Common myeloid progenitor, CD34-positive (primary cell): ENCODE results near the gene TCF19. TPM values are rescaled to one million over a fixed set of nuclear protein-coding genes. Genes with fewer than 3 reads are reported as not detected.

ENCODE experiments used
- CTCF ChIA-PET: fragments of 350-600 bp; sonication (Branson Sonifier 250); formaldehyde crosslinking; loops from one replicate; lab custom pipeline; 2021; ENCODE audit warnings: antibody characterized with exemption; lab: Charles Lee
- POLR2A ChIA-PET: fragments of 350-600 bp; sonication (Branson Sonifier 250); formaldehyde crosslinking; loops from one replicate; lab custom pipeline; 2021; ENCODE audit warnings: antibody characterized with exemption; lab: Charles Lee
- DNase-seq, 3 donors: peaks; one replicate each; pipeline versions ENCODE4 v3.0.0 to v3.0.0-alpha.2; 2013
- H3K27ac ChIP-seq, 2 experiments: 1 replicate in 1 of 2; 2 replicates in 1 of 2; pipeline ENCODE4 v1.7.0; 2013; ENCODE audit warnings: inconsistent platforms in 2 of 2, low read length in 2 of 2, mild to moderate bottlenecking in 2 of 2, low read depth in 1 of 2, moderate library complexity in 1 of 2; ENCODE audit not compliant: severe bottlenecking in 2 of 2, insufficient read depth in 1 of 2, poor library complexity in 1 of 2
- H3K27me3 ChIP-seq, 5 experiments: replicated peaks in 2 of 5; 1 replicate in 3 of 5; 2 replicates in 2 of 5; pipeline versions ENCODE4 v1.6.1 to v1.7.0; 2013; ENCODE audit warnings: low read length in 4 of 5, mild to moderate bottlenecking in 2 of 5, moderate library complexity in 2 of 5, inconsistent platforms in 1 of 5; ENCODE audit not compliant: insufficient read depth in 5 of 5, control insufficient read depth in 4 of 5
- H3K36me3 ChIP-seq, 4 experiments: 1 replicate in 2 of 4; 2 replicates in 2 of 4; pipeline versions ENCODE4 v1.6.1 to v1.7.0; 2013; ENCODE audit warnings: low read length in 3 of 4, control low read depth in 1 of 4, mild to moderate bottlenecking in 1 of 4; ENCODE audit not compliant: control insufficient read depth in 4 of 4, insufficient read depth in 4 of 4
- H3K4me1 ChIP-seq, 4 experiments: 1 replicate in 3 of 4; 2 replicates in 1 of 4; pipeline versions ENCODE4 v1.6.1 to v1.7.1; 2013; ENCODE audit warnings: low read length in 3 of 4, mild to moderate bottlenecking in 3 of 4, control low read depth in 1 of 4, inconsistent platforms in 1 of 4, moderate library complexity in 1 of 4; ENCODE audit not compliant: control insufficient read depth in 4 of 4, insufficient read depth in 4 of 4; ENCODE audit errors: control extremely low read depth in 1 of 4
- H3K4me3 ChIP-seq, 7 experiments: 1 replicate in 4 of 7; 2 replicates in 3 of 7; pipeline versions ENCODE4 v1.5.1 to v1.7.0; 2013; ENCODE audit warnings: mild to moderate bottlenecking in 7 of 7, low read length in 6 of 7, moderate library complexity in 6 of 7, inconsistent platforms in 2 of 7, low read depth in 2 of 7, control low read depth in 1 of 7; ENCODE audit not compliant: insufficient read depth in 4 of 7, control insufficient read depth in 1 of 7; ENCODE audit errors: extremely low read depth in 1 of 7
- H3K9me3 ChIP-seq, 5 experiments: 1 replicate in 4 of 5; 2 replicates in 1 of 5; pipeline versions ENCODE4 v1.6.1 to v1.7.1; 2013; ENCODE audit warnings: low read length in 4 of 5, mild to moderate bottlenecking in 2 of 5, inconsistent platforms in 1 of 5, low read depth in 1 of 5, moderate library complexity in 1 of 5; ENCODE audit not compliant: control insufficient read depth in 4 of 5, insufficient read depth in 2 of 5; ENCODE audit errors: control extremely low read depth in 1 of 5
- WGBS: methylation state at CpG from one replicate; pipeline ENCODE4 v1.1.5; 2013; ENCODE audit not compliant: insufficient coverage; 5-methylcytosine and 5-hydroxymethylcytosine counted together
- polyA plus RNA-seq: library from polyadenylated mRNA; unstranded; fragments of 120-200 nt; gene quantifications from one replicate; pipeline ENCODE4 v1.2.1, GENCODE V29; 2013

The TCF19 gene, protein sequence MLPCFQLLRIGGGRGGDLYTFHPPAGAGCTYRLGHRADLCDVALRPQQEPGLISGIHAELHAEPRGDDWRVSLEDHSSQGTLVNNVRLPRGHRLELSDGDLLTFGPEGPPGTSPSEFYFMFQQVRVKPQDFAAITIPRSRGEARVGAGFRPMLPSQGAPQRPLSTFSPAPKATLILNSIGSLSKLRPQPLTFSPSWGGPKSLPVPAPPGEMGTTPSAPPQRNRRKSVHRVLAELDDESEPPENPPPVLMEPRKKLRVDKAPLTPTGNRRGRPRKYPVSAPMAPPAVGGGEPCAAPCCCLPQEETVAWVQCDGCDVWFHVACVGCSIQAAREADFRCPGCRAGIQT
- 8.4 TPM for polyA plus RNA-seq

DNA sequence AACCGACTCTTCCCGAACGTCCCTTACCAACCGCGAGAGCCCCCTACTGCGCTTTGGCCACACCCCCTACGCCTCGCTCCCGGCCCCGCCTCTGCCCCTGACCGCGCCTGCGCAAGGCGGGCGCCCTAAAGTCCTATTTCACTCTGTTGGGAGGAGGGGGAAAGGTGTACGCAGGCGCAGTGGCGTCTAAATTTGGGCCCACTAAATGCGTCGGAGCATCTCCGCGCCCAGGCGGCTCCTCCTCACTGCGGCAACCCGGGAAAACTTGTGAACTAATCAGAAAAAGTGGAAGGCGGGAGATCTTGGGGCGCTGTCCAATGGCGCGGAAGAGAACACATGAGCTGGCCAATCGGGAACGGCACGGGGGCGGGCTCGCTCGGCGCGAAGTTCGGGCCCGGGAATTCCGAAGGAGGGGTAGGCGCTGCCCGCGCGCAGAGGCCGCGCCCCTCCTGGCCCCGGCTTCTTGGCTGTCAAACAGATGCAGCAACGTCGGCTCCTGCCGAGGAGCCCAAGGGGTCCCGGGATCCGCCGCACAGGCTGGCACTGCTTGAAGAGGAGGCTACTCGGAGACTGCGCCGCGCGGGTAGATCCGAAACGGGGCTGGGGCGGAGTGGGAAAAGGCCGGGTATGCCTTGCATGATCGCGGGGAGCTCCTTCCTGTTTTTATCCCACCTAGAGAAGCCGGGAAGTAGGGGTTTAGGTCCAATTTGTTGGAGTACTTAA is at the start of gene TCF19:
Gene TCF19 (plus strand): TSS at position 450 of the 723 bp plus-strand sequence. CDS start 881 bp downstream, outside the sequence.
- CTCF ChIA-PET, result interaction anchor here (0.6 to 1.7 kb wide), 7 partner anchors 9 to 36 kb away, joined by 3 to 4 read pairs (median 3); no protein-coding TSS in a partner anchor
- peak; percentile 99 to 100 (median 99) for DNase-seq
- H3K4me3 ChIP-seq, result peak within 1 kb of the TSS; percentile 76 to 95 (median 85)
- H3K36me3 ChIP-seq, result peaks cover 0 to 43% (median 21%) of the 10 kb centered on the region in 4 experiments
- peak within 1 kb of the TSS; percentile 40 to 86 for H3K27ac ChIP-seq
- under 1% methylated on average over 43 of the region's 65 CpGs for WGBS
- POLR2A ChIA-PET, result interaction anchor here (1.0 kb wide), 1 partner anchor 26 kb away, joined by 3 read pairs; no protein-coding TSS in a partner anchor
- H3K4me1 ChIP-seq, result peaks cover 2 to 23% (median 20%) of the 10 kb centered on the region in 4 experiments
- H3K27me3 ChIP-seq, result no peaks in the 10 kb centered on the region
- H3K9me3 ChIP-seq, result no peaks in the 10 kb centered on the region

DNA sequence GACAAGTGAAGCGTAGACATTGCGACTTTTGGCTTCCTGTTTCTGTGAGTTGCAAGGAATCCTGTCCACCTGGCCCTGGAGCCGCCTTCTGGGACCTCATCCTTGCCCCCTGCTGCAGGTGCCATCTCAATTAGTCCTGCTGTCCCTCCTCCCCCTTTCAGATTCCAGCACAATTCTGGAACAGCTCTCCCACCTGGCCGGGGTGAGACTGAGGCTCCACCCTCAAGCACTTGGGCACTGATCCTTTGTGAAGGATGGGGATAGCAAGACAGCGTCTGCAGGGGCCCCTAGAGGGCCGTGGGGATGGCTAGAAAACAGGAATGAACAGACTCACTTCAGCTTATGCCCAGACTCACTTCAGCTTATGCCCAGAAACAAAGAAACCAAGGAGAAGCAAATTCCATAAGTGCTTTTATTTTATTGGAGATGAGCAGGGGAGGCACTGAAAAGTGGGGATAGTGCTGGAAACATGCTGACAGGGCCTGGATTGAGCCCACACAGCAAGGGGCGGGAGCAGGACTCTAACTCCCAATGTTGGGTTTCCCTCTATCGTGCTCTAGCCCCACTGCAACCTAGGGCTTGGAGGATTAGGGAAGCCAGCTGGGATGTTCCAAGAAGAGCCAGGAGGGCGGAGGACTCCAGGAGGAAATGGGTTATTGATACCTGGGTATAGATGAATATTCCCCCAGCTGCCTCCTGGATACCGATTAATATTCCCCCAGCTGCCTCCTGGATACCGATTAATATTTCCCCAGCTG is 47.4 kb upstream of the TCF19 start:
- no peaks in the 10 kb centered on the region for H3K27me3 ChIP-seq
- no peaks in the 10 kb centered on the region for H3K9me3 ChIP-seq
- 91% methylated on average over 7 of the region's 11 CpGs for WGBS
- DNase-seq, result no peak
- ChIA-PET POLR2A (no interaction called here), CTCF (interaction anchor here (1.3 to 8.0 kb wide), 6 partner anchors 10 to 31 kb away, joined by 5 to 66 read pairs (median 6); no protein-coding TSS in a partner anchor)
- H3K4me1 ChIP-seq, result peaks cover 0 to 10% (median 7%) of the 10 kb centered on the region in 4 experiments
- H3K4me3 ChIP-seq, result no peak overlapping the region
- no peaks in the 10 kb centered on the region for H3K36me3 ChIP-seq
- no peak overlapping the region for H3K27ac ChIP-seq

DNA sequence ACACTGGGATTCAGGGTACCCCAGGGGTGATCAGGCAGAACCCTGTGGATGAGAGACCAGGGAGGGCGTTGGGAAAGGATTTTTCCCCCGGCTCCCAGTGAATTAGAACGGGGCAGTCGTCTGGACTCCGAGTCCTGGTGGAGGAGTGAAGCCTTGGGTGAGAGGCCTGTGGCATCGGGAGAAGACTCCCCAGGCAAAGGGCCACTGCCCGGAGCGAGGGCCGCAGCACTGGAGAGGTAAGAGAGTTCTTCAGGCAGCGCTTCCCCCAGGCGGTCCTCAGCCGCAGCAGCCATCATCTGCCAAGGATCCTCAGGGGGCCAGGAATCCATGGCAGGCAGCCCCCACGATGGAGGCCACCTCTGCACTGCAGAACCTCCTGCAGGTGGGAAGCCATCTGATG is 46.7 kb upstream of the TCF19 start:
- no peak for DNase-seq
- Histone ChIP-seq H3K36me3 (no peaks in the 10 kb centered on the region), H3K9me3 (no peaks in the 10 kb centered on the region), H3K27ac (no peak overlapping the region), H3K4me3 (no peak overlapping the region), H3K4me1 (peaks cover 0 to 10% (median 7%) of the 10 kb centered on the region in 4 experiments), H3K27me3 (no peaks in the 10 kb centered on the region)
- ChIA-PET POLR2A (no interaction called here), CTCF (interaction anchor here (1.4 to 8.0 kb wide), 6 partner anchors 9 to 32 kb away, joined by 5 to 66 read pairs (median 8); no protein-coding TSS in a partner anchor)
- WGBS, result 96% methylated on average over 13 of the region's 13 CpGs

DNA sequence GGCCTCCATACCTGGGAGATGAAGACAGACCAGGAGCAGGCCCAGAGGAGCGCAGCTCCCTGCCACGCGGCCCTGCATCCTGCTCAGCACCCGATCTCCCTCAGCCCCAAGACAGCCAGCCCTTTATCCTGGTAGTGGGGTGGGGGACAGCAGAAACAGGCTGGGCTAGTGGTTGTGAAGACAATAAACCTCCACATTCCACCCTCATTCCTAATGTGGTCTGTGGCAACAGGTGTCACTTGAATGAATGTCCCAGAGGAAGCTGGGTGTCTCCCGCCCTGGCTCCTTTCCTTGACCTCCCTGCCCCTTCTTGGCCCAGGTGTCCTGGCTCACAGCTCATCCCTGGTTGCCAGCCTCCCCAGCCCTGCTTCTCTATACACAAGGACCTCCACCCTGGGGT is 45.9 kb upstream of the TCF19 start, which contains the start of gene C6orf15:
Gene C6orf15 (minus strand): TSS at position 98 of the 400 bp plus-strand sequence. CDS start 20 bp downstream, at position 78.
- 83% methylated on average over 1 of the region's 5 CpGs for WGBS
- no peak for DNase-seq
- H3K27me3 ChIP-seq, result peaks cover 0 to 2% (median 0%) of the 10 kb centered on the region in 5 experiments
- H3K36me3 ChIP-seq, result no peaks in the 10 kb centered on the region
- H3K4me3 ChIP-seq, result no peak within 1 kb of the TSS
- no peaks in the 10 kb centered on the region for H3K9me3 ChIP-seq
- H3K27ac ChIP-seq, result no peak within 1 kb of the TSS
- ChIA-PET POLR2A (no interaction called here), CTCF (interaction anchor here (0.9 to 8.0 kb wide), 5 partner anchors 10 to 53 kb away, joined by 3 to 66 read pairs (median 7); no protein-coding TSS in a partner anchor)
- peaks cover 0 to 10% (median 7%) of the 10 kb centered on the region in 4 experiments for H3K4me1 ChIP-seq

DNA sequence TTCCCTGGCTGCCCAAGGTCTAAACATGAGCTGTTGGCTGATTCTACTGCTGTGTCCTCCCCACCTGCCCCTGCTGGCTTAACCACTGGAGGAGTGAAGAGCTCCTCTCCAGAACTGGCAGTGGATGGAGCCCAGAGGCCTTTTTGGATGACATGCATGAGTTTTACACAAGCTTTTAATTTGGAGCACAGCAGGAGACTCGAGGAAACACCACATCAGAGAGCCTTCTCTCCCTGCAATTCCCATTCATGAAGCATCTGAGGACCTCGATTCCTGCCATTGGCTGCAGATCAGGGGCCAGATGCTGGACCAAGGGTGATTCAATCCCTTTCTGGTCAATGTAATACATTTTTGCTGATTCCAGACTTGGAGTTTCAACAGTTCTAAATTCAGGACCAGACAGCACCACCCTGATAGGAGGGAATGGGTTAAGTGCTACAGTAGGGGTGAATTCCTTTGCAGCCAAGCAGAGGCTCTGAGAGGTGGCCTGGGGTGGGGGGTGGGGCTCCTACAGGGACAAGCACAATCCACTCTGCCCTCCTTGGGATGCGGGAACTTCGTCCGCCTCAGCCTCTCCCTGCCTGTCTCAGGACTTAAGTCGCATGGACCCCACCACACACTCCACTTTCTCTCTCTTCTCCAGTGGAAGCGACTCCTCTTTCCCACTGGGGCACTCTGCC is 44.4 kb upstream of the TCF19 start:
- Histone ChIP-seq H3K4me1 (peaks cover 0 to 10% (median 7%) of the 10 kb centered on the region in 4 experiments), H3K9me3 (no peaks in the 10 kb centered on the region), H3K27me3 (peaks cover 0 to 2% (median 0%) of the 10 kb centered on the region in 5 experiments), H3K36me3 (no peaks in the 10 kb centered on the region), H3K27ac (no peak overlapping the region), H3K4me3 (no peak overlapping the region)
- ChIA-PET POLR2A (no interaction called here), CTCF (interaction anchor here (1.2 to 8.0 kb wide), 9 partner anchors 12 to 198 kb away, joined by 3 to 66 read pairs (median 7); no protein-coding TSS in a partner anchor)
- 97% methylated on average over 7 of the region's 7 CpGs for WGBS
- no peak for DNase-seq

DNA sequence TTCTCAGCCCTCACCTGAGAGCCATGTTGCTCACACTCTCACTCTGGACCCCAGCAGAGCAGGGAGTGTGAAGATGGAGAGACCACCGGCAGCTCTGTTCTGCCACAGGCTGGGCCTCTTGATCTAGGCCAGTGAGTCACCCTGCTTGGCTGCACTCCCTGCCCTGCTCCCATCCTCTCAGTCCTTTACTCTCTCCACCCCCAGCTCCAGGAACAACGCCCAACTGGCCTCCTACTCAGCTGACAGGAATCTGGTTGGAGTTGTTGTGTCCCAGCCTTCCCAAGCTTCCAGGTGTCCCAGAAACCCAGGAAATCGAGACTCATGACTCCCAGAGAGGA is 43.9 kb upstream of the TCF19 start, which contains the start of gene PSORS1C1:
Gene PSORS1C1 (plus strand): TSS at position 260 of the 338 bp plus-strand sequence. CDS start 14,833 bp downstream, outside the sequence.
- no peak within 1 kb of the TSS for H3K27ac ChIP-seq

More for the DNA sequence above, 43.9 kb upstream of the TCF19 start, which contains the start of gene PSORS1C1:
- H3K4me1 ChIP-seq, result peaks cover 0 to 10% (median 7%) of the 10 kb centered on the region in 4 experiments
- H3K27me3 ChIP-seq, result peaks cover 0 to 2% (median 0%) of the 10 kb centered on the region in 5 experiments
- no peaks in the 10 kb centered on the region for H3K9me3 ChIP-seq
- no peak for DNase-seq
- ChIA-PET CTCF (interaction anchor here (0.7 to 8.0 kb wide), 14 partner anchors 11 to 292 kb away, joined by 3 to 66 read pairs (median 4); no protein-coding TSS in a partner anchor), POLR2A (no interaction called here)
- WGBS, result 20% methylated on average over 2 of the region's 3 CpGs
- no peaks in the 10 kb centered on the region for H3K36me3 ChIP-seq
- no peak within 1 kb of the TSS for H3K4me3 ChIP-seq
